OCI-LY7 (cell line): ENCODE data around the gene FDXR. TPM values are rescaled to one million over a fixed set of nuclear protein-coding genes. Genes with fewer than 3 reads are reported as not detected.

ENCODE experiments used
- BruUV-seq: library from RNA; stranded (reverse); fragments of 400-500 nt; replicated peaks from 2 replicates; lab custom pipeline; 2021; lab: Mats Ljungman, UMichigan
- CTCF ChIA-PET: fragments of 300-600 bp; sonication (Branson Sonifier 250); formaldehyde crosslinking; loops from one replicate; lab custom pipeline; 2022; ENCODE audit warnings: antibody characterized with exemption; ENCODE audit not compliant: unreplicated experiment; lab: Charles Lee
- POLR2A ChIA-PET: fragments of 300-600 bp; sonication (Branson Sonifier 250); formaldehyde crosslinking; loops from one replicate; lab custom pipeline; 2022; ENCODE audit warnings: antibody characterized with exemption; lab: Charles Lee
- DNase-seq: peaks from one replicate; pipeline ENCODE4 v3.0.0-alpha.2; 2015; ENCODE audit warnings: low spot score
- H2AFZ ChIP-seq: fragments of 200-600 bp; sonication (generic), shearing (Covaris generic); 2 replicates; pipeline ENCODE4 v1.6.1; 2014; ENCODE audit warnings: mild to moderate bottlenecking, antibody characterized with exemption, low read length, moderate library complexity
- H3K27ac ChIP-seq: fragments of 200-600 bp; sonication (generic); 2 replicates; pipeline ENCODE4 v1.5.1; 2014; ENCODE audit warnings: mixed run types, low read depth, mild to moderate bottlenecking, moderate library complexity, low read length, inconsistent platforms; ENCODE audit not compliant: poor library complexity, severe bottlenecking
- H3K36me3 ChIP-seq: fragments of 200-600 bp; sonication (generic); 2 replicates; pipeline ENCODE4 v1.6.1; 2014; ENCODE audit warnings: mild to moderate bottlenecking, antibody characterized with exemption, low read length, moderate library complexity, mixed read lengths; ENCODE audit not compliant: insufficient read depth
- H3K4me1 ChIP-seq: fragments of 200-600 bp; sonication (generic); 2 replicates; pipeline ENCODE4 v1.5.1; 2014; ENCODE audit warnings: mild to moderate bottlenecking, low read length; ENCODE audit not compliant: insufficient read depth, poor library complexity, severe bottlenecking
- H3K4me2 ChIP-seq: fragments of 200-600 bp; sonication (generic); 2 replicates; pipeline ENCODE4 v1.6.1; 2014; ENCODE audit warnings: mild to moderate bottlenecking, low read length
- H3K4me3 ChIP-seq: fragments of 200-600 bp; sonication (generic); 2 replicates; pipeline ENCODE4 v1.5.1; 2014; ENCODE audit warnings: mild to moderate bottlenecking, low read depth, low read length; ENCODE audit not compliant: poor library complexity, severe bottlenecking
- H3K79me2 ChIP-seq: fragments of 200-600 bp; sonication (generic); 2 replicates; pipeline ENCODE4 v1.6.1; 2016; ENCODE audit warnings: low read depth, mild to moderate bottlenecking, low read length, moderate library complexity, mixed read lengths; ENCODE audit not compliant: insufficient read depth
- H3K9me2 ChIP-seq: fragments of 200-600 bp; sonication (generic); 2 replicates; pipeline ENCODE4 v1.6.1; 2016; ENCODE audit warnings: mild to moderate bottlenecking, low read length, mixed read lengths; ENCODE audit not compliant: insufficient read depth
- H3K9me3 ChIP-seq: fragments of 200-600 bp; sonication (generic); 2 replicates; pipeline ENCODE4 v1.6.1; 2014; ENCODE audit warnings: mild to moderate bottlenecking, mixed run types, low read length, mixed read lengths
- H4K20me1 ChIP-seq: fragments of 200-600 bp; sonication (generic); 2 replicates; pipeline ENCODE4 v1.6.1; 2014; ENCODE audit warnings: mild to moderate bottlenecking, antibody characterized with exemption, low read length, moderate library complexity, mixed read lengths; ENCODE audit not compliant: insufficient read depth
- CTCF ChIP-seq: fragments of 200-600 bp; sonication (generic); conservative IDR thresholded peaks from 2 replicates; pipeline ENCODE4 v1.5.1; 2014; ENCODE audit warnings: mild to moderate bottlenecking, antibody characterized with exemption, low read length, moderate library complexity, mixed read lengths
- EZH2phosphoT487 ChIP-seq: fragments of 200-600 bp; sonication (generic); IDR thresholded peaks from 2 replicates; pipeline ENCODE4 v1.6.1; 2018; ENCODE audit warnings: low read depth, borderline replicate concordance, mild to moderate bottlenecking, mixed run types, antibody characterized with exemption, low read length, moderate library complexity, mixed read lengths
- intact Hi-C: fragments of 100-400 bp; cut with micrococcal nuclease; formaldehyde crosslinking; loops from one replicate; pipeline ENCODE4 v1.10.0; 2022; ENCODE audit not compliant: unreplicated experiment
- total RNA-seq, 2 experiments: library from RNA; depleted of rRNA in 1 of 2; stranded (reverse); fragments of >200 nt in 1 of 2; shearing (Covaris generic) in 1 of 2; gene quantifications; 2 replicates each; pipeline ENCODE4 v1.2.3, GENCODE V29; 2014 to 2022

The FDXR gene
- total RNA-seq, 2 experiments from 2014 or later = 12.2 to 18.3 TPM

- H3K27ac ChIP-seq = no peak overlapping the region
- intact Hi-C loops = no loop called here
- no peak overlapping the region for H3K4me3 ChIP-seq
- ChIA-PET POLR2A (no interaction called here), CTCF (interaction anchor here (0.6 kb wide), 1 partner anchor 56 kb away, joined by 7 read pairs; no protein-coding TSS in a partner anchor)
- no peak for TF ChIP-seq CTCF
- TF ChIP-seq EZH2phosphoT487 = no peak
- DNase-seq = no peak
- H3K9me2 ChIP-seq = no peaks in the 10 kb centered on the region
- no peak overlapping the region for H3K4me2 ChIP-seq
- H3K36me3 ChIP-seq = no peaks in the 10 kb centered on the region
- H4K20me1 ChIP-seq = no peaks in the 10 kb centered on the region
- BruUV-seq = no TSS peak
- no peaks in the 10 kb centered on the region for H3K9me3 ChIP-seq
- H3K4me1 ChIP-seq = peaks cover 2% of the 10 kb centered on the region
- H3K79me2 ChIP-seq = no peaks in the 10 kb centered on the region
- H2AFZ ChIP-seq = no peak overlapping the region
These were observed 26.2 kb downstream of the FDXR start for GRCh38 chr17:74846621-74847020.

GRCh38 chr17:74843352-74843627 lies 29.5 kb downstream of the FDXR start:
- Histone ChIP-seq H3K27ac (no peak overlapping the region), H3K36me3 (no peaks in the 10 kb centered on the region), H3K4me3 (no peak overlapping the region), H3K79me2 (no peaks in the 10 kb centered on the region), H3K4me2 (no peak overlapping the region), H3K4me1 (peaks cover 21% of the 10 kb centered on the region), H2AFZ (no peak overlapping the region), H3K9me3 (no peaks in the 10 kb centered on the region), H4K20me1 (no peaks in the 10 kb centered on the region), H3K9me2 (no peaks in the 10 kb centered on the region)
- intact Hi-C loops = no loop called here
- no peak for DNase-seq
- no peak for TF ChIP-seq CTCF
- TF ChIP-seq EZH2phosphoT487 = no peak
- ChIA-PET POLR2A (interaction anchor here (0.6 kb wide), 1 partner anchor 1015 kb away, joined by 4 read pairs; no protein-coding TSS in a partner anchor), CTCF (no interaction called here)
- no TSS peak for BruUV-seq

- no peak for DNase-seq
- no peaks in the 10 kb centered on the region for H3K36me3 ChIP-seq
- BruUV-seq = no TSS peak
- ChIA-PET CTCF (no interaction called here), POLR2A (interaction anchor here (0.6 kb wide), 1 partner anchor 1014 kb away, joined by 4 read pairs; no protein-coding TSS in a partner anchor)
- no peak overlapping the region for H3K4me2 ChIP-seq
- H3K4me3 ChIP-seq = no peak overlapping the region
- no peak overlapping the region for H2AFZ ChIP-seq
- no peak overlapping the region for H3K27ac ChIP-seq
- H3K4me1 ChIP-seq = peaks cover 21% of the 10 kb centered on the region
- no peaks in the 10 kb centered on the region for H4K20me1 ChIP-seq
- intact Hi-C loops = no loop called here
- no peaks in the 10 kb centered on the region for H3K9me3 ChIP-seq
- no peaks in the 10 kb centered on the region for H3K9me2 ChIP-seq
- TF ChIP-seq EZH2phosphoT487 (no peak), CTCF (no peak)
- H3K79me2 ChIP-seq = no peaks in the 10 kb centered on the region
These were observed 30.0 kb downstream of the FDXR start for GRCh38 chr17:74842599-74843351.
